Neutrophil (primary cell): Measurements from ENCODE around the gene FNIP1.
A peak's percentile ranks its signal among the peaks of the same experiment; 100 is the strongest.

Experiments
- H3K27ac ChIP-seq: fragments of 200-600 bp; sonication (generic); 2 replicates; pipeline ENCODE4 v1.5.1; 2016; ENCODE audit warnings: mild to moderate bottlenecking, moderate library complexity
- H3K27me3 ChIP-seq: fragments of 200-600 bp; sonication (generic); 2 replicates; pipeline ENCODE4 v1.6.0; 2016; ENCODE audit warnings: mild to moderate bottlenecking
- H3K36me3 ChIP-seq: fragments of 200-600 bp; sonication (generic); 2 replicates; pipeline ENCODE4 v1.5.1; 2017
- H3K4me1 ChIP-seq, 2 experiments: fragments of 200-600 bp in 1 of 2; sonication (generic) in 1 of 2; 1 replicate in 1 of 2; 2 replicates in 1 of 2; pipeline versions ENCODE4 v1.5.1 to v1.6.1; 2013 to 2016; ENCODE audit warnings: low read depth in 1 of 2, low read length in 1 of 2, mild to moderate bottlenecking in 1 of 2, moderate library complexity in 1 of 2; ENCODE audit not compliant: control insufficient read depth in 1 of 2, insufficient read depth in 1 of 2
- H3K4me3 ChIP-seq, 2 experiments: fragments of 200-600 bp in 1 of 2; sonication (generic) in 1 of 2; 1 replicate in 1 of 2; 2 replicates in 1 of 2; pipeline ENCODE4 v1.5.1; 2013 to 2016; ENCODE audit warnings: low read depth in 1 of 2, low read length in 1 of 2, mild to moderate bottlenecking in 1 of 2, moderate library complexity in 1 of 2
- H3K9me3 ChIP-seq: fragments of 200-600 bp; sonication (generic); 2 replicates; pipeline ENCODE4 v1.5.1; 2016
- TF ChIP-seq, protein P1 (sequence below): fragments of 200-600 bp; sonication (generic); IDR thresholded peaks from 2 replicates; pipeline ENCODE4 v1.5.1; 2016; ENCODE audit warnings: antibody characterized with exemption

The FNIP1 gene

DNA sequence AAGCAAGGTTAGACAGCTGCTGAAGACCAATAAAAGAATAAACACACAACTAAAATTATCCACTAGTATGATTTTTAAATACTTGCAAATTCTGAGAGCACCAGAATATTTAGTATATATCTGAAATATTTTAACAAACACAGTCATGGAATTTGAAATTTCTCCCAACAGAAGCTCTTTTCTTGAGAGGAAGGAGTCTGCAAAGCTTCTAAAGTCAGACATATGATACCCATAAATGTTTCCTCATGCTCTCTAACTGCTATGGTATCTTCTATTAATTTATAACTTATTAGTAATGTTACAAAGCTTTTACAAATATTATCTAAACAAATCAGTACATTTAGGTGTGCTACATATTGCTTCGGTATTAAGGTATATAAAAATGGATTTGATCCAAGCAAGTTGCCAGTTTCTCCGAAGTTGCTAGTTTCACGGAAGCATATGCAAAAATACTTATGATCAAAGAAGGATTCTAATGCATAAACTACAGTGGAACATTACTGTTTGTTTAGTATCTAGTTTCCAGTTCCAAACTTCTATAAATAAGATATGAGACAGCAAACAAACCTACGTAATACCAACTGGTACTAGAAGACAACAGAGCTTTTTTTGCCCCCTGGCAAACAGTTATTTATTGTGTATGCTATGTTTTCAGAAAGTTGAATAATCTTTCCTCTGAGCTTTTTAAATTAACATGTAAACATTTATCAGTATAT lies 22.0 kb downstream of the FNIP1 start:
- H3K27ac ChIP-seq, result no peak overlapping the region
- TF ChIP-seq, protein P1, sequence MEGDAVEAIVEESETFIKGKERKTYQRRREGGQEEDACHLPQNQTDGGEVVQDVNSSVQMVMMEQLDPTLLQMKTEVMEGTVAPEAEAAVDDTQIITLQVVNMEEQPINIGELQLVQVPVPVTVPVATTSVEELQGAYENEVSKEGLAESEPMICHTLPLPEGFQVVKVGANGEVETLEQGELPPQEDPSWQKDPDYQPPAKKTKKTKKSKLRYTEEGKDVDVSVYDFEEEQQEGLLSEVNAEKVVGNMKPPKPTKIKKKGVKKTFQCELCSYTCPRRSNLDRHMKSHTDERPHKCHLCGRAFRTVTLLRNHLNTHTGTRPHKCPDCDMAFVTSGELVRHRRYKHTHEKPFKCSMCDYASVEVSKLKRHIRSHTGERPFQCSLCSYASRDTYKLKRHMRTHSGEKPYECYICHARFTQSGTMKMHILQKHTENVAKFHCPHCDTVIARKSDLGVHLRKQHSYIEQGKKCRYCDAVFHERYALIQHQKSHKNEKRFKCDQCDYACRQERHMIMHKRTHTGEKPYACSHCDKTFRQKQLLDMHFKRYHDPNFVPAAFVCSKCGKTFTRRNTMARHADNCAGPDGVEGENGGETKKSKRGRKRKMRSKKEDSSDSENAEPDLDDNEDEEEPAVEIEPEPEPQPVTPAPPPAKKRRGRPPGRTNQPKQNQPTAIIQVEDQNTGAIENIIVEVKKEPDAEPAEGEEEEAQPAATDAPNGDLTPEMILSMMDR, result no peak
- H3K4me3 ChIP-seq, result no peak overlapping the region
- no peaks in the 10 kb centered on the region for H3K27me3 ChIP-seq
- no peaks in the 10 kb centered on the region for H3K36me3 ChIP-seq
- H3K9me3 ChIP-seq, result no peaks in the 10 kb centered on the region
- H3K4me1 ChIP-seq, result peaks cover 4 to 25% of the 10 kb centered on the region in 2 experiments

DNA sequence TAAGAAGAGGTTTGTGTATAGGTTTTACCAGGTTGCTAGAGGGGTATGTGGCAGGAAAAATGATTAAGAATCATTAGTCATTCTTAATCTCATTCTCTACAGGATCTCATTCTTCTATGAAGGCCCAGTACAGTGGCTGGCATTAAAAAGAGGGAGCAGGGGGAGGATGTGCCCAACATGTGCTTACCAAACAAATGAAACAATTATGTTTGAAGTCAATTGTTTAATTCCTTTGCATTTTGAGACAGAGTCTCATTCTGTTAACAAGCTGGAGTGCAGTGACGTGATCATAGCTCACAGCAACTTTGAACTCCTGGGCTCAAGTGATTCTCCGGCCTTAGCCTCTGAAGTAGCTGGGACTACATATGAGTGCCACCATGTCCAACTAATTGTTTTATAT lies 23.0 kb downstream of the FNIP1 start:
- no peak overlapping the region for H3K4me3 ChIP-seq
- no peak overlapping the region for H3K27ac ChIP-seq
- no peaks in the 10 kb centered on the region for H3K36me3 ChIP-seq
- peaks cover 7 to 35% of the 10 kb centered on the region in 2 experiments for H3K4me1 ChIP-seq
- TF ChIP-seq, protein P1, result no peak
- H3K9me3 ChIP-seq, result no peaks in the 10 kb centered on the region
- H3K27me3 ChIP-seq, result no peaks in the 10 kb centered on the region

DNA sequence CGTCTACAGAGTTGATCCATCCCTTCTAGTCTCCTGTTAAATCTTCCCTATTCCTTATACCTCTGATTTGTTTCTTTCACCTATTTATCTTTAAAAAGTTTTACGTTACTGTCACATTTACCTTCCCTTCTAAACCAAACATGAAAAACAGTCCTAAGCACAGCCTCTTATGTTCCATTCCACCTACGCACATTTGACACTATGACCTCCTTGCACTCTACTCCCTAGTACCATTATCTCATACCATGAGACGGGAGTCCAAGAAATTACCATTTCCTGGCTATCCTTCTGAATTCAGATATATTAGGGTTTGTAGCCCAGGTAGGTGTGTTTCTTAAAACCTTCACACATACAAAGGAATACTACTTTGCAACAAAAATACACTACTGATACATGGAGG lies 25.1 kb downstream of the FNIP1 start:
- peak overlapping the region; percentile 12 for H3K27ac ChIP-seq
- no peaks in the 10 kb centered on the region for H3K9me3 ChIP-seq
- no peaks in the 10 kb centered on the region for H3K36me3 ChIP-seq
- H3K4me3 ChIP-seq, result no peak overlapping the region
- TF ChIP-seq, protein P1, result no peak
- H3K27me3 ChIP-seq, result no peaks in the 10 kb centered on the region
- peaks cover 7 to 40% of the 10 kb centered on the region in 2 experiments for H3K4me1 ChIP-seq

DNA sequence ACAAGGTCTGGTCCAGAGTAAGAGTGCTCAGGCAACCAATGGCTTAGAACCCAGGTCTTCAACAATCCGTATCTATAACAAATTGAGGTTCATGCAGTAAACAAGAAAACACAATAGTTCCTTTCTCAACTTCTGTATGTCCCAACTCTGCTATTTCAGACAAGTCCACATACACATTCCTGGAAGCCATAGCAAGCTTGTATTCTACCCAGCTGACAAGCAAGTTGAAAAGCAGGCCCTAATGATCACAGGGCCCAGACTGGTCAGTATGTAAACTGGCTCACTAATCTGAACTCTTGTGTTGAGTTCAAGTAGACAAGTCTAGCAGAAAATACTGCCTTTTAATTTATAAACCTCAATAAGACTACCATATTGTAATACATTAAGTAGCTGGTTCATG lies 26.9 kb downstream of the FNIP1 start:
- peak overlapping the region; percentile 42 for H3K27ac ChIP-seq

DNA sequence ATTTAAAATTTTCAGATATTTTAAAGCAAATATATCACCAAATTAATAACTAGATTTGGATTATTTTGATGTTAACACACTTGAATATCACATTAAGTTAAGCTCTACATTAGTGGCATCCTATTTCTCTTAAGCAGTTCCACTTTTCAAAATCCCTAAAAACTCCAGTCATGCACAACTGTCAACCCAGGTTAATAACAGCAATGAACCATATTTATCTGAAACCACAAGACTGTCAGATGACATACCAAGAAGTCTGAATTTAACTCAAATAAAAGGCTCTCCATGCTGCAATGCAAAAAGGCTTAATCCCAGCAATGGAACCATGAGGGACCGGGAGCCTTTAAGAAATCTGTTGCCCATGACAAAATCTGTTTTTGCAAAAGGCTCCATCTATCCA lies 27.5 kb downstream of the FNIP1 start:
- no peak overlapping the region for H3K4me3 ChIP-seq
- no peaks in the 10 kb centered on the region for H3K36me3 ChIP-seq
- H3K27ac ChIP-seq, result peak overlapping the region; percentile 42
- no peaks in the 10 kb centered on the region for H3K9me3 ChIP-seq
- peaks cover 7 to 32% of the 10 kb centered on the region in 2 experiments for H3K4me1 ChIP-seq
- TF ChIP-seq, protein P1, result no peak
- H3K27me3 ChIP-seq, result no peaks in the 10 kb centered on the region

More for the DNA sequence above, 26.9 kb downstream of the FNIP1 start:
- Histone ChIP-seq H3K9me3 (no peaks in the 10 kb centered on the region), H3K27me3 (no peaks in the 10 kb centered on the region), H3K36me3 (no peaks in the 10 kb centered on the region), H3K4me3 (no peak overlapping the region), H3K4me1 (peaks cover 7 to 32% of the 10 kb centered on the region in 2 experiments)
- TF ChIP-seq, protein P1, result no peak
